MCF 10A (cell line): ENCODE results near the gene BRMS1. TPM values are rescaled to one million over a fixed set of nuclear protein-coding genes. Genes with fewer than 3 reads are reported as not detected.
A peak's percentile ranks its signal among the peaks of the same experiment; 100 is the strongest.
"Not testable (repeated sequence)": the region's sequence is repeated elsewhere in the genome, so short reads cannot be mapped to it uniquely, and the experiment has no call there.

Experiments
- BruUV-seq: library from RNA; stranded (reverse); fragments of 400-500 nt; replicated peaks from 2 replicates; lab custom pipeline; 2021; lab: Mats Ljungman, UMichigan
- CTCF ChIA-PET: fragments of 300-600 bp; sonication (Branson Sonifier 250); formaldehyde crosslinking; extraction: SDS; loops from one replicate; lab custom pipeline; 2021; ENCODE audit warnings: antibody characterized with exemption, inconsistent platforms; lab: Yijun Ruan, JAX
- POLR2A ChIA-PET: fragments of 300-600, 350-650 bp; sonication (Branson Sonifier 250); formaldehyde crosslinking; extraction: SDS; loops from one replicate; lab custom pipeline; 2020; ENCODE audit warnings: antibody characterized with exemption, inconsistent platforms; lab: Yijun Ruan, JAX
- DNase-seq: peaks from one replicate; pipeline ENCODE4 v3.0.0-alpha.2; 2018; ENCODE audit not compliant: unreplicated experiment
- H3K27ac Mint-ChIP-seq: one replicate; pipeline ENCODE4 v1.8.0; 2022; ENCODE audit warnings: mild to moderate bottlenecking, low read depth, mixed read lengths; ENCODE audit not compliant: unreplicated experiment
- H3K27me3 Mint-ChIP-seq: one replicate; pipeline ENCODE4 v1.8.0; 2022; ENCODE audit warnings: mixed read lengths; ENCODE audit not compliant: insufficient read depth, unreplicated experiment
- H3K36me3 Mint-ChIP-seq: one replicate; pipeline ENCODE4 v1.8.0; 2022; ENCODE audit warnings: mild to moderate bottlenecking, moderate library complexity, mixed read lengths; ENCODE audit not compliant: insufficient read depth, unreplicated experiment
- H3K4me1 Mint-ChIP-seq: one replicate; pipeline ENCODE4 v1.8.0; 2022; ENCODE audit warnings: mixed read lengths; ENCODE audit not compliant: insufficient read depth, unreplicated experiment
- H3K4me3 Mint-ChIP-seq: one replicate; pipeline ENCODE4 v1.8.0; 2022; ENCODE audit warnings: mild to moderate bottlenecking, moderate library complexity, mixed read lengths; ENCODE audit not compliant: unreplicated experiment
- H3K9me3 Mint-ChIP-seq: one replicate; pipeline ENCODE4 v1.8.0; 2022; ENCODE audit warnings: mixed read lengths; ENCODE audit not compliant: unreplicated experiment
- CTCF ChIP-seq: fragments of 200-600 bp; IDR thresholded peaks from one replicate; pipeline ENCODE4 v1.8.0; 2022; ENCODE audit warnings: antibody characterized with exemption, mild to moderate bottlenecking; ENCODE audit not compliant: unreplicated experiment
- intact Hi-C: fragments of 100-400 bp; cut with micrococcal nuclease; formaldehyde crosslinking; loops from 2 replicates; pipeline ENCODE4 v1.14.1; 2022
- total RNA-seq: library from RNA; stranded (reverse); gene quantifications from 2 replicates; pipeline ENCODE4 v1.2.3, GENCODE V29; 2022

BRMS1 gene
- total RNA-seq, 1 experiment from 2014 or later = 55.4 TPM

- no peaks in the 10 kb centered on the region for H3K9me3 Mint-ChIP-seq
- ChIA-PET CTCF (interaction anchor here (0.6 to 2.9 kb wide), 36 partner anchors 10 to 610 kb away, joined by 3 to 18 read pairs (median 3); partner anchors contain the start of genes BRMS1, CTSF and SLC29A2), POLR2A (interaction anchor here (0.6 to 1.5 kb wide), 3 partner anchors 33 to 828 kb away, joined by 3 to 6 read pairs (median 3); no protein-coding TSS in a partner anchor)
- H3K27me3 Mint-ChIP-seq = peaks cover 24% of the 10 kb centered on the region
- TF ChIP-seq CTCF = peak; percentile 79
- BruUV-seq = no TSS peak
- no peak overlapping the region for H3K27ac Mint-ChIP-seq
- no peak overlapping the region for H3K4me3 Mint-ChIP-seq
- H3K36me3 Mint-ChIP-seq = no peaks in the 10 kb centered on the region
- intact Hi-C loops = loop anchor here (1.0 to 2.0 kb wide), 3 partner anchors 40 to 78 kb away; no protein-coding TSS in a partner anchor
- peaks cover 6% of the 10 kb centered on the region for H3K4me1 Mint-ChIP-seq
- peak; percentile 86 for DNase-seq
Observed at GRCh38 chr11:66388780-66389386, 44.0 kb upstream of the BRMS1 start.

GRCh38 chr11:66386171-66387069 is 41.5 kb upstream of the BRMS1 start:
- Mint-ChIP-seq H3K4me1 (peaks cover 6% of the 10 kb centered on the region), H3K36me3 (no peaks in the 10 kb centered on the region), H3K4me3 (peak overlapping the region; percentile 38), H3K9me3 (no peaks in the 10 kb centered on the region), H3K27ac (peak overlapping the region; percentile 21), H3K27me3 (peaks cover 16% of the 10 kb centered on the region)
- BruUV-seq = no TSS peak
- ChIA-PET POLR2A (interaction anchor here (0.5 to 1.8 kb wide), 16 partner anchors 13 to 292 kb away, joined by 3 to 7 read pairs (median 4); partner anchors contain the start of genes BRMS1, DPP3, MRPL11 and RBM14), CTCF (interaction anchor here (0.5 to 3.6 kb wide), 35 partner anchors 9 to 382 kb away, joined by 3 to 38 read pairs (median 4); partner anchors contain the start of genes BRMS1, MRPL11, RBM4B and SLC29A2)
- TF ChIP-seq CTCF = peak; percentile 77
- DNase-seq = peak; percentile 89
- intact Hi-C loops = loop anchor here (1.0 kb wide), 1 partner anchor 74 kb away; no protein-coding TSS in a partner anchor

DNA sequence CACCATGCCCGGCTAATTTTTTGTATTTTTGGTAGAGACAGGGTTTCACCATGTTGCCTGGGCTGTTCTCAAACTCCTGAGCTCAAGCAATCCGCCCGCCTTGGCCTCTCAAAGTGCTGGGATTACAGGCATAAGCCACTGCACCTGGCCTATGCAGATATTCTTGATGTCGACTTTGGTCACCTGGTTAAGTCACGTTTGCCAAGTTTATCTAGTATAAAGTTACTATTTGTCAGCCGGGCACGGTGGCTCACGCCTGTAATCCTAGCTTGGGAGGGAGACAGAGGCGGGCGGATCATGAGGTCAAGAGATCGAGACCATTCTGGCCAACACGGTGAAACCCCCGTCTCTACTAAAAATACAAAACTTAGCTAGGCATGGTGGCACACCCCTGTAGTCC is 39.4 kb upstream of the BRMS1 start:
- H3K4me1 Mint-ChIP-seq, H3K27me3 Mint-ChIP-seq, DNase-seq, H3K36me3 Mint-ChIP-seq, POLR2A ChIA-PET, intact Hi-C loops, H3K27ac Mint-ChIP-seq, H3K4me3 Mint-ChIP-seq, H3K9me3 Mint-ChIP-seq, BruUV-seq: not testable (repeated sequence)
- CTCF ChIA-PET = interaction anchor here (0.6 to 3.6 kb wide), 4 partner anchors 11 to 177 kb away, joined by 3 to 38 read pairs (median 4); partner anchors contain the start of genes SLC29A2 and YIF1A

- intact Hi-C loops, H3K4me1 Mint-ChIP-seq, H3K36me3 Mint-ChIP-seq, H3K27ac Mint-ChIP-seq, H3K27me3 Mint-ChIP-seq, BruUV-seq, H3K4me3 Mint-ChIP-seq, H3K9me3 Mint-ChIP-seq: not testable (repeated sequence)
- DNase-seq = peak; percentile 35
- POLR2A ChIA-PET = interaction anchor here (2.1 kb wide), 1 partner anchor 9 kb away, joined by 7 read pairs; the partner anchor contains the start of gene SLC29A2
- peak; percentile 15 for TF ChIP-seq CTCF
- CTCF ChIA-PET = interaction anchor here (0.5 to 1.5 kb wide), 5 partner anchors 27 to 350 kb away, joined by 3 to 6 read pairs (median 4); no protein-coding TSS in a partner anchor
Observed at GRCh38 chr11:66380264-66380663, 35.4 kb upstream of the BRMS1 start.

DNA sequence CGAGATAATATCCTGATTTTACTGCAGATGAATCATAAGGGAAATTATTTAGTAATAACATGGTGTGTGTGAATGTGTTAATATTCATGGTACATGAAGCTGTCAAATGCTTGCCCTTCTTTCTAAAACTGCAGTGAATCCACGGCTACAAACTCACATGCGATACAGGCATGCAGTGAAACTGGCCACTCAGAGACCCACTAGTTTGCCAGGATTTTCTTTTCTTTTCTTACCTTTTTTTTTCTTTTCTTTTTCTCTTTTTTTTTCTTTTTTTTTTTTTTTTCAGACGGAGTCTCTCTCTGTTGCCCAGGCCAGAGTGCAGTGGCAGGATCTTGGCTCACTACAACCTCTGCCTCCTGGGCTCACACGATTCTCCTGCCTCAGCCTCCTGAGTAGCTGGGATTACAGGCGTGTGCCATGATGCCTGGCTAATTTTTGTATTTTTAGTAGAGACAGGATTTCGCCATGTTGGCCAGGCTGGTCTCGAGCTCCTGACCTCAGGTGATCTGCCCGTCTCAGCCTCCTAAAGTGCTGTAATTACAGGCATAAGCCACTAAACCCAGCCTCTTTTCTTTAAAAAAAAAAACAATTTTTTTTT is 28.9 kb upstream of the BRMS1 start:
- DNase-seq, H3K4me3 Mint-ChIP-seq, H3K36me3 Mint-ChIP-seq, H3K27me3 Mint-ChIP-seq, H3K4me1 Mint-ChIP-seq, BruUV-seq, intact Hi-C loops, H3K27ac Mint-ChIP-seq, H3K9me3 Mint-ChIP-seq: not testable (repeated sequence)
- POLR2A ChIA-PET = interaction anchor here (0.6 to 1.6 kb wide), 4 partner anchors 13 to 175 kb away, joined by 3 to 5 read pairs (median 4); partner anchors contain the start of gene BRMS1
- CTCF ChIA-PET = interaction anchor here (0.6 to 5.4 kb wide), 6 partner anchors 12 to 809 kb away, joined by 3 to 38 read pairs (median 4); no protein-coding TSS in a partner anchor
